Esophagus muscularis mucosa (tissue), 4 donors: ENCODE measurements around the gene WFIKKN1. TPM values are rescaled to one million over a fixed set of nuclear protein-coding genes. Genes with fewer than 3 reads are reported as not detected.

Experiments used
- DNase-seq: peaks from one replicate; pipeline ENCODE4 v3.0.0-alpha.2; 2017; ENCODE audit errors: extremely low spot score
- H3K27ac ChIP-seq, 4 donors: fragments of 200-600 bp; sonication (generic); replicated peaks in 1 of 4; 1 replicate in 3 of 4; 2 replicates in 1 of 4; pipeline ENCODE4 v1.5.1; 2016 to 2019; ENCODE audit warnings: mild to moderate bottlenecking in 1 of 4
- H3K27me3 ChIP-seq, 4 donors: fragments of 200-600 bp; sonication (generic); one replicate each; pipeline versions ENCODE4 v1.5.1 to v1.6.0; 2016 to 2019
- H3K36me3 ChIP-seq, 4 donors: fragments of 200-600 bp; sonication (generic); one replicate each; pipeline ENCODE4 v1.5.1; 2016 to 2019
- H3K4me1 ChIP-seq, 4 donors: fragments of 200-600 bp; sonication (generic); one replicate each; pipeline ENCODE4 v1.5.1; 2016 to 2019
- H3K4me3 ChIP-seq, 4 donors: fragments of 200-600 bp; sonication (generic); 1 replicate in 2 of 4; 2 replicates in 2 of 4; pipeline ENCODE4 v1.5.1; 2016 to 2019; ENCODE audit warnings: mild to moderate bottlenecking in 4 of 4, moderate library complexity in 1 of 4
- H3K9me3 ChIP-seq, 4 donors: fragments of 200-600 bp; sonication (generic); 1 replicate in 3 of 4; 2 replicates in 1 of 4; pipeline ENCODE4 v1.5.1; 2016 to 2019
- CTCF ChIP-seq, 3 experiments: fragments of 200-600 bp in 2 of 3; fragments of 450-650 bp in 1 of 3; sonication (generic) in 2 of 3; IDR thresholded peaks; one replicate each; pipeline ENCODE4 v1.5.1; 2017 to 2019; ENCODE audit warnings: antibody characterized with exemption in 3 of 3, mild to moderate bottlenecking in 2 of 3, moderate library complexity in 1 of 3
- EP300 ChIP-seq: sonication (generic); formaldehyde crosslinking; IDR thresholded peaks from one replicate; pipeline ENCODE4 v1.6.1; 2017; ENCODE audit warnings: antibody characterized with exemption
- POLR2A ChIP-seq: fragments of 450-650 bp; IDR thresholded peaks from one replicate; pipeline ENCODE4 v1.6.1; 2017; ENCODE audit warnings: antibody characterized with exemption, moderate library complexity, mild to moderate bottlenecking, low read depth
- POLR2AphosphoS5 ChIP-seq, 2 donors: sonication (generic); formaldehyde crosslinking; IDR thresholded peaks; one replicate each; pipeline ENCODE4 v1.6.1; 2017; ENCODE audit warnings: antibody characterized with exemption in 2 of 2
- WGBS: methylation state at CpG from one replicate; pipeline ENCODE4 v1.1.5; 2018; 5-methylcytosine and 5-hydroxymethylcytosine counted together
- intact Hi-C: fragments of 100-400 bp; cut with DNase I; formaldehyde crosslinking; loops from one replicate; pipeline ENCODE4 v1.15.1; 2023
- total RNA-seq, 4 donors: library from RNA; depleted of rRNA; stranded (reverse); fragments of >200 nt; gene quantifications; one replicate each; pipeline versions ENCODE4 v1.1.0 to v1.2.1, GENCODE V29; 2016

Gene WFIKKN1
- total RNA-seq, 4 donors from 2014 or later, result 0.33 to 0.80 (median 0.43) TPM

- Histone ChIP-seq H3K4me1 (peaks cover 23 to 57% (median 45%) of the 10 kb centered on the region in 4 donors), H3K9me3 (no peaks in the 10 kb centered on the region), H3K27ac (peak overlapping the region; percentile 93 to 98 (median 95)), H3K36me3 (peaks cover 10 to 24% (median 19%) of the 10 kb centered on the region in 4 donors), H3K27me3 (peaks cover 0 to 8% (median 0%) of the 10 kb centered on the region in 4 donors), H3K4me3 (peak overlapping the region; percentile 66 to 91 (median 82))
- intact Hi-C loops, result loop anchor here (5.0 kb wide), 2 partner anchors 50 to 235 kb away; partner anchors contain the start of gene DECR2
- no peak for TF ChIP-seq POLR2A
- 39% methylated on average over 18 of the region's 53 CpGs for WGBS
- peak; percentile 98 for DNase-seq
Measured at GRCh38 chr16:637081-638018, 6.6 kb downstream of the WFIKKN1 start.

GRCh38 chr16:638034-638543 is 7.3 kb downstream of the WFIKKN1 start:
- DNase-seq, result no peak
- H3K4me3 ChIP-seq, result no peak overlapping the region
- 96% methylated on average over 4 of the region's 15 CpGs for WGBS
- intact Hi-C loops, result loop anchor here (5.0 kb wide), 2 partner anchors 51 to 236 kb away; partner anchors contain the start of gene DECR2
- H3K4me1 ChIP-seq, result peaks cover 31 to 64% (median 52%) of the 10 kb centered on the region in 4 donors
- no peaks in the 10 kb centered on the region for H3K9me3 ChIP-seq
- H3K27ac ChIP-seq, result peak overlapping the region; percentile 81 to 97 (median 93)
- peaks cover 0 to under 1% (median 0%) of the 10 kb centered on the region in 4 donors for H3K27me3 ChIP-seq
- H3K36me3 ChIP-seq, result peaks cover 7 to 17% (median 14%) of the 10 kb centered on the region in 4 donors
- no peak for TF ChIP-seq POLR2AphosphoS5 (IDR thresholded peaks at IDR 0.05)
- no peak for TF ChIP-seq EP300
- no peak for TF ChIP-seq POLR2A
- no peak for TF ChIP-seq CTCF (IDR thresholded peaks at IDR 0.05)

GRCh38 chr16:638836-639235 is 8.1 kb downstream of the WFIKKN1 start:
- DNase-seq, result no peak
- H3K4me3 ChIP-seq, result no peak overlapping the region
- peaks cover 0 to 9% (median 6%) of the 10 kb centered on the region in 4 donors for H3K36me3 ChIP-seq
- intact Hi-C loops, result loop anchor here (5.0 kb wide), 2 partner anchors 52 to 237 kb away; partner anchors contain the start of gene DECR2
- TF ChIP-seq POLR2AphosphoS5 (IDR thresholded peaks at IDR 0.05), result no peak
- peak overlapping the region in 2 of 4 donors; percentile 35 to 93 for H3K27ac ChIP-seq
- no peaks in the 10 kb centered on the region for H3K9me3 ChIP-seq
- H3K4me1 ChIP-seq, result peaks cover 33 to 72% (median 60%) of the 10 kb centered on the region in 4 donors
- H3K27me3 ChIP-seq, result no peaks in the 10 kb centered on the region
- WGBS, result 80% methylated on average over 9 of the region's 9 CpGs

- Histone ChIP-seq H3K27me3 (no peaks in the 10 kb centered on the region), H3K27ac (peak overlapping the region; percentile 80 to 94 (median 92)), H3K4me3 (peak overlapping the region in 1 of 4 donors; percentile 95), H3K36me3 (no peaks in the 10 kb centered on the region), H3K9me3 (no peaks in the 10 kb centered on the region), H3K4me1 (peaks cover 31 to 75% (median 57%) of the 10 kb centered on the region in 4 donors)
- TF ChIP-seq CTCF (IDR thresholded peaks at IDR 0.05) (no peak), EP300 (no peak), POLR2A (no peak), POLR2AphosphoS5 (IDR thresholded peaks at IDR 0.05) (no peak)
- DNase-seq, result no peak
- 96% methylated on average over 3 of the region's 5 CpGs for WGBS
- intact Hi-C loops, result no loop called here
Measured at GRCh38 chr16:640614-641013, 9.8 kb downstream of the WFIKKN1 start.

GRCh38 chr16:641326-642188 is 10.8 kb downstream of the WFIKKN1 start, which contains the start of gene MCRIP2:
Gene MCRIP2, plus strand, starts transcription at chr16:641828. Its CDS starts 164 bp downstream, at chr16:641992.
- peak; percentile 70 for TF ChIP-seq POLR2A
- no peak for TF ChIP-seq EP300
- TF ChIP-seq CTCF (IDR thresholded peaks at IDR 0.05), result no peak
- peak; percentile 75 to 86 for TF ChIP-seq POLR2AphosphoS5 (IDR thresholded peaks at IDR 0.05)
- no peaks in the 10 kb centered on the region for H3K27me3 ChIP-seq
- no CpG with 5 or more reads among the region's 81 CpGs for WGBS
- peak within 1 kb of the TSS; percentile 80 to 94 (median 92) for H3K27ac ChIP-seq
- intact Hi-C loops, result no loop called here
- DNase-seq, result peak; percentile 95
- H3K9me3 ChIP-seq, result no peaks in the 10 kb centered on the region
- H3K36me3 ChIP-seq, result peaks cover 0 to 3% (median under 1%) of the 10 kb centered on the region in 4 donors
- peaks cover 35 to 81% (median 63%) of the 10 kb centered on the region in 4 donors for H3K4me1 ChIP-seq
- peak within 1 kb of the TSS; percentile 91 to 97 (median 94) for H3K4me3 ChIP-seq
